PC-3 (cell line): ENCODE data around the gene RAP1GAP. TPM values are rescaled to one million over a fixed set of nuclear protein-coding genes. Genes with fewer than 3 reads are reported as not detected.

Experiments used
- ATAC-seq: fragments of 200-7000 bp; cut with Tn5 transposase; 2 replicates; pipeline ENCODE4 v1.9.1; 2020; ENCODE audit warnings: mild to moderate bottlenecking, moderate library complexity
- BruUV-seq: library from RNA; stranded (reverse); fragments of 400-500 nt; replicated peaks from 2 replicates; lab custom pipeline; 2021; lab: Mats Ljungman, UMichigan
- CTCF ChIA-PET: fragments of 300-600 bp; sonication (Branson Sonifier 250); formaldehyde crosslinking; loops from one replicate; lab custom pipeline; 2022; ENCODE audit warnings: antibody characterized with exemption; lab: Charles Lee
- POLR2A ChIA-PET: fragments of 300-600 bp; sonication (Branson Sonifier 250); formaldehyde crosslinking; loops from one replicate; lab custom pipeline; 2022; ENCODE audit warnings: antibody characterized with exemption; ENCODE audit not compliant: unreplicated experiment; lab: Charles Lee
- DNase-seq: peaks from one replicate; pipeline ENCODE4 v3.0.0-alpha.2; 2015
- H2AFZ ChIP-seq: fragments of 300-600 bp; sonication (generic); 2 replicates; pipeline ENCODE4 v1.6.0; 2016; ENCODE audit warnings: antibody characterized with exemption, low read length
- H3F3A ChIP-seq: fragments of 300-600 bp; sonication (generic); one replicate; pipeline ENCODE4 v1.6.0; 2017; ENCODE audit warnings: antibody characterized with exemption, low read length, control low read depth, mild to moderate bottlenecking; ENCODE audit not compliant: unreplicated experiment
- H3K27ac ChIP-seq: fragments of 300-600 bp; sonication (generic); 2 replicates; pipeline ENCODE4 v1.5.1; 2016; ENCODE audit warnings: mild to moderate bottlenecking, low read length
- H3K27me3 ChIP-seq: fragments of 300-600 bp; sonication (generic); 2 replicates; pipeline ENCODE4 v1.6.1; 2016; ENCODE audit warnings: low read length, mixed read lengths
- H3K36me3 ChIP-seq: fragments of 300-600 bp; sonication (generic); 2 replicates; pipeline ENCODE4 v1.6.1; 2016; ENCODE audit warnings: low read depth, mixed run types, low read length, mixed read lengths
- H3K4me1 ChIP-seq: fragments of 300-600 bp; sonication (generic); 2 replicates; pipeline ENCODE4 v1.5.1; 2016; ENCODE audit warnings: low read length; ENCODE audit not compliant: insufficient read depth
- H3K4me2 ChIP-seq: fragments of 300-600 bp; sonication (generic); 2 replicates; pipeline ENCODE4 v1.6.0; 2016; ENCODE audit warnings: low read length
- H3K4me3 ChIP-seq: fragments of 300-600 bp; sonication (generic); 2 replicates; pipeline ENCODE4 v1.5.1; 2016; ENCODE audit warnings: mild to moderate bottlenecking, low read length, mixed read lengths
- H3K79me2 ChIP-seq: fragments of 300-600 bp; sonication (generic); 2 replicates; pipeline ENCODE4 v1.6.1; 2017; ENCODE audit warnings: low read length, mixed read lengths
- H3K9ac ChIP-seq: fragments of 300-600 bp; sonication (generic); 2 replicates; pipeline ENCODE4 v1.6.0; 2016; ENCODE audit warnings: mild to moderate bottlenecking, low read length
- H3K9me2 ChIP-seq: fragments of 300-600 bp; sonication (generic); replicated peaks from 2 replicates; pipeline ENCODE4 v1.6.1; 2016; ENCODE audit warnings: mixed run types, low read length, mixed read lengths
- H3K9me3 ChIP-seq: fragments of 300-600 bp; sonication (generic); 2 replicates; pipeline ENCODE4 v1.6.1; 2016; ENCODE audit warnings: low read length, mixed read lengths
- H4K20me1 ChIP-seq: fragments of 300-600 bp; sonication (generic); 2 replicates; pipeline ENCODE4 v1.6.1; 2016; ENCODE audit warnings: low read length, mixed read lengths
- CTCF ChIP-seq: fragments of 300-600 bp; sonication (generic); conservative IDR thresholded peaks from 2 replicates; pipeline ENCODE4 v1.5.1; 2017; ENCODE audit warnings: antibody characterized with exemption, low read depth, mild to moderate bottlenecking, low read length
- EZH2 ChIP-seq: fragments of 300-600 bp; sonication (generic); IDR thresholded peaks from one replicate; pipeline ENCODE4 v1.6.1; 2017; ENCODE audit warnings: antibody characterized with exemption, mild to moderate bottlenecking, low read length; ENCODE audit not compliant: unreplicated experiment
- EZH2phosphoT487 ChIP-seq: fragments of 300-600 bp; sonication (generic); IDR thresholded peaks from 2 replicates; pipeline ENCODE4 v1.6.1; 2018; ENCODE audit warnings: mild to moderate bottlenecking, antibody characterized with exemption, low read length, borderline replicate concordance
- intact Hi-C: fragments of 100-400 bp; cut with micrococcal nuclease; formaldehyde crosslinking; loops from 2 replicates; pipeline ENCODE4 v1.9.0; 2023
- total RNA-seq: library from RNA; depleted of rRNA; stranded (reverse); fragments of >200 nt; gene quantifications from 2 replicates; pipeline ENCODE4 v1.2.3, GENCODE V29; 2014

Gene RAP1GAP
- total RNA-seq, 1 experiment from 2014 or later = 12.1 TPM

- no peak for TF ChIP-seq CTCF
- no peak for TF ChIP-seq EZH2phosphoT487
- no peak for TF ChIP-seq EZH2
- no peaks in the 10 kb centered on the region for H3K27me3 ChIP-seq
- H3K4me2 ChIP-seq = no peak overlapping the region
- H3K9me3 ChIP-seq = no peaks in the 10 kb centered on the region
- H3K79me2 ChIP-seq = no peaks in the 10 kb centered on the region
- H3K36me3 ChIP-seq = no peaks in the 10 kb centered on the region
- no peak overlapping the region for H2AFZ ChIP-seq
- peaks cover 43% of the 10 kb centered on the region for H3K4me1 ChIP-seq
- ATAC-seq (no peak), DNase-seq (no peak)
- no peak overlapping the region for H3K27ac ChIP-seq
- ChIA-PET POLR2A (no interaction called here), CTCF (no interaction called here)
- intact Hi-C loops = no loop called here
- H3K9ac ChIP-seq = no peak overlapping the region
- H3F3A ChIP-seq = no peaks in the 10 kb centered on the region
- H4K20me1 ChIP-seq = no peaks in the 10 kb centered on the region
- no peaks in the 10 kb centered on the region for H3K9me2 ChIP-seq
- no peak overlapping the region for H3K4me3 ChIP-seq
- no TSS peak for BruUV-seq
Observed at GRCh38 chr1:21629971-21630370, 39.2 kb downstream of the RAP1GAP start.

GRCh38 chr1:21628798-21629393 lies 40.3 kb downstream of the RAP1GAP start:
- peaks cover 34% of the 10 kb centered on the region for H3K4me1 ChIP-seq
- H3F3A ChIP-seq = no peaks in the 10 kb centered on the region
- no TSS peak for BruUV-seq

More at GRCh38 chr1:21628798-21629393, 40.3 kb downstream of the RAP1GAP start:
- Histone ChIP-seq H3K79me2 (no peaks in the 10 kb centered on the region), H3K9ac (no peak overlapping the region), H4K20me1 (no peaks in the 10 kb centered on the region), H3K4me2 (no peak overlapping the region), H3K9me3 (no peaks in the 10 kb centered on the region), H2AFZ (no peak overlapping the region), H3K27ac (no peak overlapping the region), H3K9me2 (no peaks in the 10 kb centered on the region), H3K27me3 (no peaks in the 10 kb centered on the region), H3K36me3 (no peaks in the 10 kb centered on the region), H3K4me3 (no peak overlapping the region)
- CTCF ChIA-PET = no interaction called here
- no peak for ATAC-seq
- DNase-seq = no peak
- TF ChIP-seq EZH2 = no peak
- no peak for TF ChIP-seq EZH2phosphoT487
- no peak for TF ChIP-seq CTCF
- POLR2A ChIA-PET = no interaction called here
- intact Hi-C loops = no loop called here
